ENCODE data around the gene NCOA3.
"Not testable (repeated sequence)": the region's sequence is repeated elsewhere in the genome, so short reads cannot be mapped to it uniquely, and the experiment has no call there.

The NCOA3 gene

DNA sequence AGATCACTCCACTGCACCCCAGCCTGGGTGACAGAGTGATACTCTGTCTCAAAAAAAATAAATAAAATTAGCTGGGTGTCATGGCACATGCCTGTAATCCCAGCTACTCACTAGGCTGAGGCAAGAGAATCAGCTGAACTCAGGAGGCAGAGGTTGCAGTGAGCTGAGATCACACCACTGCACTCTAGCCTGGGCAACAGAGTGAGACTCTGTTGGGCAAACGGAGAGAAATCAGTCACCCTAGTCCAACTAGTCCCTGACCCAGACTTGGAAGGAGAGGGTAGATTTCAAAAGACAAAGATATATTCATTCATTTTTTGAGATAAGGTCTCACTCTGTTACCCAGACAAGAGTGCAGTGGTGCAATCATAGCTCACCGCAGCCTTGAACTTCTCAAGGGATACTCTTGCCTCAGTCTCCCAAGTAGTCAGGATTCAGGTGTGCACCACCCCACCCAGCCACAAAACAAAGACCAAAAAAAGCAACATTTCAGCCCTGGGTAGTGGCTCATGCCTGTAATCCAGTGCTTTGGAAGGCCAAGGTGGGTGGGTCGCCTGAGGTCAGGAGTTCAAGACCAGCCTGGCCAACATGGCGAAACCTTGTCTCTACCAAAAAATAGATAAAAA lies 26.2 kb upstream of the NCOA3 start:
- no peak for DNase-seq

GRCh38 chr20:47476452-47476851 lies 25.2 kb upstream of the NCOA3 start:
- no peak for DNase-seq

- no peak for DNase-seq
Observed at GRCh38 chr20:47479093-47479492, 22.6 kb upstream of the NCOA3 start.

DNA sequence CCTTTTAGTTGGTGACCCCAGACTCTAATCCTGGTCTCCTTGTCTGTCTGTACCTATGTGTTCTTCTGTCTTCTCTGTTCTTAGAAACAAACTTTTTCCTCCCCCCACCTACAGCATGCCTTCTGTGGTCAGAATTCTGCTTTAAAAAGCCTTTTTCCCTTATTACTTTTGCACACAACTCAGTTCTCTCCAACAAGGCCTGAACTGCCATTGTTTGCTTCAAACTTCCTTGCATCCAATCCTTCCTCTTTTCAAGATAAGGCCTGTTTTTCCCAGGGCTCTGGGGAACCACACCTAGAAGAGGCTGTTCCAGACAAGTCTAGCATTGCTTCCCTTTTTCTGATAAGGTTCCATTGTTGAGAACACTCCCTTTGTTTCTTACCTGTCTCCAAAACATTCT lies 22.2 kb upstream of the NCOA3 start:
- no peak for DNase-seq

GRCh38 chr20:47480239-47480638 lies 21.4 kb upstream of the NCOA3 start:
- DNase-seq = no peak

DNA sequence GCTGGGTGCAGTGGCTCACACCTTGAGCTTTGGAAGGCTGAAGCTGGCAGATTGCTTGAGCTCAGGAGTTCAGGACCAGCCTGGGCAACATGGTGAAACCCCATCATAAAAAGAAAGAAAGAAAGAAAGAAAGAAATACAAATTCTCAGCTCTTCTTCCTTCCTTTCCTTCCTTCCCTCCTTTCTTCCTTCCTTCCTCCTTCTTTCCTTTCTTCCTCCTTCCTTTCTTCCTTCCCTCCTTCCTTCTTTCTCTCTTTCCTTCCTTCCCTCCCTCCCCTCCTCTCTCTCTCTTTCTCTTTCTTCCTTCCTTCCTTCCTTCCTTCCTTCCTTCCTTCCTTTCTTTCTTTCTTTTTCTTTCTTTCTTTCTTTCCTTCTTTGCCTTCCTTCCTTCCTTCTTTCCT lies 21.0 kb upstream of the NCOA3 start:
- DNase-seq = no peak

DNA sequence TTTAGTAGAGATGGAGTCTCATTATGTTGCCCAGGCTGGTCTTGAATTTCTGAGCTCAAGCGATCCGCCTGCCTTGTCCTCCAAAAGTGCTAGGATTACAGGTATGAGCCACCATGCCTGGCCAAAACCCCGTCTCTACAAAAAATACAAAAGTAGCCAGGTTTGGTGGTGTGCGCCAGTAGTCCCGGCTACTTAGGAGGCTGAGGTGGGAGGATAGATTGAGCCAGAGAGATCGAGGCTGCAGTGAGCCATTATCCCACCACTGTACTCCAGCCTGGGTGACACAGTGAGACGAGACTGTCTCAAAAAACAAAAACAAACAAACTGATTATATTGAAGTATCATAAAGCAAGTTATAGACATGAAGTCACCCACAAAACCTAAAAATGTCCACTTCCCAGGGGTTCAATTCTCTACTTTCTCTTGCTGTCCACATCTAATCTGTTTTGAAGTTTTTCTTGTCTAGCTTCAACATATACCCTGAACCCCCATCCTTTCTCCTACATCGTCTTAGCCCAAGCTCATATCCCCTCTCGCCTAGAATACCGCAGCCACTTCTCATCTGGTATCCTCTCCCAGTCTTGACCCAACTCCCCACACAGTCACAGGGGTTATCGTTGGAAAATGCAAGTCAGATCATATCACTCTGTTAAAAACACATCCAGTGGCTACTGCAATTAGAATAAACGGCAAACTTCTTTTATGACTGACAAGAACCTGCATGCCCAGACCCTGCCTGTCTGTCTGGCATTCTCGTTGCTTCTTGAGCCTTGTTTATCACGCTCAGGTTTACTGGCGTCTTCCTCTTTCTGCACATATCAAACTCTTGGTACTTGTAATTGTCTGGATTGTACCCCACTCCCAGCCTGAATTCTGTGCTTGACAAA lies 20.1 kb upstream of the NCOA3 start:
- no peak for DNase-seq

- no peak for DNase-seq
Observed at GRCh38 chr20:47482705-47483104, 19.0 kb upstream of the NCOA3 start.

DNA sequence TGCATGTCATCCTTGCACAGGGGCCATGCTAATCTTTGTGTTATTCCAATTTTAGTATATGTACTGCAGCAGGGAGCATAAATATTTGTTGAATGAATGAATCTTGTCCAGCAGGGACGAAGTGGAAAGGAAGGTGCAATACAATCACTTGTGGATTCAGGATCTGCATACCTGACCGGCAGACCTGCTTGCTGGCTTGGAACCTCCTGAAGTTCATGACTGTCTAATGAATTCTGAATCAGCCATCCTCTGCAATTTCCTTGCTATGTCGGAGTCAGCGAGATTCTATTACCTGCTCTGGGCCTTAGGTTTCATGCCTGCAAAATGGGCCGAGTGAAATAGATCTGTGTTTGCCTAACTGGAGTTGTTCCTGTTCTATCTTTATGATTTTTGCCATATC lies 17.4 kb upstream of the NCOA3 start:
- no peak for DNase-seq

- peak; percentile 51 for DNase-seq
Observed at GRCh38 chr20:47487175-47487917, 14.3 kb upstream of the NCOA3 start.

DNA sequence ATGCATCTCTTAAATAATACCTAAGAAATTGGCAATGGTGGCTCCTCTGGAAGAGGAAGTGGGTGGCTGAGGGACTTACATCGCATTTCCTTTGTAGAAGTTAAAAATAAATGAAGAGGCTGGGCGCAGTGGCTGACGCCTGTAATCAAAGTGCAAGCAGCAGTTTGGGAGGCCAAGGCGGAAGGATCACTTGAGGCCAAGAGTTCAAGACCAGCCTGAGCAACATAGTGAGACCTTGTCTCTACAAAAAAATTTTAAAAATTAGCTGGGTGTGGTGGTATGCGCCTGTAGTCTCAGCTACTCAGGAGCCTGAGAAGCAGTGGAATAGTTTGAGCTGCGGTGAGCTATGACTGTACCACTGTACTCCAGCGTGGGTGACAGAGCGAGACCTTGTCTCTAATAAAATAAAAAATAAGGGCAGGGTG lies 12.2 kb upstream of the NCOA3 start:
- DNase-seq = peak; percentile 21

DNA sequence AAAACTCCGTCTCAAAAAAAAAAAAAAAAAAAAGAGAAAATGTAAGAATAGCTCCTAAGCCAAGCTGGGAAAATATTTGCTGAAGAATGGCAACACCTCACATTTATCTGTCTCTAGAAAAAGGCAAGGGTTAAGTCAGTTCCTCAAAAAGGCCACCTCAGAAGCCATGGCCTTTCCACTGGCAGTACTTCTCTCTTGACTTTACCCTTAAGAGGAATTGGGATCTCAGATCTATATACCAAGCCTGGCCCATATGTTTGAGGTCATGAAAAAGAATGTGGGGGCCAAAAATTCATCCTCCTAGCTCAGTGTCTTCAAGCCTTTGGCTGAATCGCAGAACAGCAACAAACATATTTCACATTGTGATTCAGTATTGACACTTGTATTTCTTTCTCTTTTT lies 10.9 kb upstream of the NCOA3 start:
- DNase-seq = no peak

DNA sequence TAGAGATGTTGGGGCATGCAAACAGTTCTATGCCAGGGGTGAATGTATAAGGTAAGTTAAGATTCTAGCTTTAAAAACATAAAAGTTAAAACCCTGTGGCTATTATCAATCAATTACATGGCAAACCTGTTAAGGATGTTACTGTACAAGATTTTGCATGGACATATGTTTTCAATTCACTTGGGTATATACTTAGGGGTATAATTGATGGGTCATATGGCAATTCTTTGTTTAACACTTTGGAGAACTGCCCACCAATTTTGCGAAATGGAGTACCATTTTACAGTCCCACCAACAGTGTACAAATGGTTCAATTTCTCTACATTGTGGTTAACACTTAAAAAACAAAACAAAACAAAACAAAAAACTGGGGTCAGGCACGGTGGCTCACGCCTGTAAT lies 9.4 kb upstream of the NCOA3 start:
- DNase-seq = no peak

- peak; percentile 60 for DNase-seq
Observed at GRCh38 chr20:47493175-47493962, 8.3 kb upstream of the NCOA3 start.

DNA sequence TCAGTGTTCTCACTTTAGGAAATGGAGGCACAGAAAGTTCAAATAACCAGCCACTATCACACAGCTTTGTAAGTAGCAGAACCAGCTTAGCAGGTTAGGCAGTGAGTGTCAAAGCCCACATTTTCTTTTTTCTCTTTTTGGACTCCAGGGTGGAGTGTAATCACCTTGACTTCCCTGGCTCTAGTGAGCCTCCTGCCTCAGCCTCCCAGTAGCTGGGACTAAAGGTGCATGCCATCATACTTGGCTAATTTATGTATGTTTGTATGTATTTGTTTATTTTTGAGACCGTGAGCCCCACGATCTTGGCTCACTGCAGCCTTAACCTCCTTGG lies 7.8 kb upstream of the NCOA3 start:
- no peak for DNase-seq

DNA sequence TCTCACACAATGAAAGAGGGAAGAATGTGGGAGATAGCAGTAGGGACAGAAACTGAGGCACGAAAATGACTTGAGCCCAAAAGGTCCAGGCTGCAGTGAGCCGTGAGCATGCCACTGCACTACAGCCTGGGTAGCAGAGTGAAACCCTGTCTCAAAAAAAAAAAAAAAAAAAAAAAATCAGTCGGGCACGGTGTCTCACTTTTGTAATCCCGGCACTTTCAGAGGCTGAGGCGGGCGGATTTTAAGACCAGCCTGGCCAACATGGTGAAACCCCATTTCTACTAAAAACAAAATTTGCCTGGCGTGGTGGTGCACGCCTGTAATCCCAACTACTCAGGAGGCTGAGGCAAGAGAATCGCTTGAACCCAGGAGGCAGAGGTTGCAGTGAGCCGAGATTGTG lies 7.1 kb upstream of the NCOA3 start:
- DNase-seq = not testable (repeated sequence)

- no peak for DNase-seq
Observed at GRCh38 chr20:47496118-47496517, 5.6 kb upstream of the NCOA3 start.

GRCh38 chr20:47498606-47499005 lies 3.1 kb upstream of the NCOA3 start:
- DNase-seq = no peak

DNA sequence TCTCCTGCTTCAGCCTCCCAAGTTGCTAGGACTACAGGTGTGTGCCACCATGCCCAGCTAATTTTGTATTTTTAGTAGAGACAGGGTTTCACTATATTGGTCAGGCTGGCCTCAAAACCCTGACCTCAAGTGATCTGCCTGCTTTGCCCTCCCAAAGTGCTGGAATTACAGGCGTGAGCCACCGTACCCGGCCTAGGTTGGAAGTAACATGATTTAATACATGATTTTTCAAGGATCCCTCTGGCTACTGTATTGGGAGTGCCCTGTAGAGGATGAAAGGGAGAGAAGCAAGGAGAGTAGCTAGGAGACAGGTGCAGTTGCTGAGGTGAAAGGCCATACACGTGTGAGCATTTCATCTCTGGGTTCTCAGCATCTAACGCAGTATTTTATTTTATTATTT lies 2.6 kb upstream of the NCOA3 start:
- no peak for DNase-seq

DNA sequence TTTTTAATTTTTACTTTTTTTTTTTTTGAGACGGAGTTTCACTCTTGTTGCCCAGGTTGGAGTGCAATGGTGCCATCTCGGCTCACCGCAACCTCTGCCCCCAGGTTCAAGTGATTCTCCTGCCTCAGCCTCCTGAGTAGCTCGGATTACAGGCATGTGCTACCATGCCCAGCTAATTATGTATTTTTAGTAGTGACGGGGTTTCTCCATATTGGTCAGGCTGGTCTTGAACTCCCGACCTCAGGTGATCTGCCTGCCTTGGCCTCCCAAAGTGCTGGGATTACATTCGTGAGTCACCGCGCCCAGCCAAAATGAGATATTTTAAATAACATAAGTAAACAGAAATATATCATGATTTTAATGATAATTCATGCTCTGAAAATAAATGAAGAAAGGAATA lies 1.6 kb upstream of the NCOA3 start:
- not testable (repeated sequence) for DNase-seq

- no peak for DNase-seq
Observed at GRCh38 chr20:47500554-47500953, 1.1 kb upstream of the NCOA3 start.

DNA sequence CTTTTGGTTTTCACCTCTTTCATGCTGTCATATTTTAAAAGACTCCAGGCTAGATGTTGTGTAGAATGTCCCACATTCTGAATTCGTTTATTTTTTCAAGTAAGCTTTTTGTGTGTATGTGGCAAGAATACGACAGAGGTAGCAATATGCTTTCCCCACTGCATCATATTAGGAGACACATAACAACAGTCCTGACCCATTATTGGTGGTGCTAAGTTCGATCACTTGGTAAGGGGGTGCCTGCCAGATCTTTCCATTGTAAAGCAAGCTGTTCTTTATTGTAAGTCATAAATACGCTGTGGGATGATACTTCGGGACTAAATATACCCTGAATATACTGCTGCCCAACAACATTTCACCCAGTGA lies 588 bp upstream of the NCOA3 start:
- no peak for DNase-seq
